Stimulated activated naive CD8-positive, alpha-beta T cell treated with anti-CD3 and anti-CD28 coated beads, Interleukin-15, Interleukin-2, amounts not matched to agents 100 U/mL and 50 U/mL, for 24 hours (primary cell): Measurements from ENCODE around the gene HDHD5.
A peak's percentile ranks its signal among the peaks of the same experiment; 100 is the strongest.

Source experiments
- ATAC-seq: fragments of 150-1000 bp; cut with Tn5 transposase; one replicate; pipeline ENCODE4 v1.10.0; 2021
- DNase-seq: peaks from one replicate; pipeline ENCODE4 v3.0.0; 2021

The HDHD5 gene

GRCh38 chr22:17120281-17120680, 38.8 kb downstream of the HDHD5 start:
- DNase-seq, result peak; percentile 70
- peak; percentile 48 for ATAC-seq

DNA sequence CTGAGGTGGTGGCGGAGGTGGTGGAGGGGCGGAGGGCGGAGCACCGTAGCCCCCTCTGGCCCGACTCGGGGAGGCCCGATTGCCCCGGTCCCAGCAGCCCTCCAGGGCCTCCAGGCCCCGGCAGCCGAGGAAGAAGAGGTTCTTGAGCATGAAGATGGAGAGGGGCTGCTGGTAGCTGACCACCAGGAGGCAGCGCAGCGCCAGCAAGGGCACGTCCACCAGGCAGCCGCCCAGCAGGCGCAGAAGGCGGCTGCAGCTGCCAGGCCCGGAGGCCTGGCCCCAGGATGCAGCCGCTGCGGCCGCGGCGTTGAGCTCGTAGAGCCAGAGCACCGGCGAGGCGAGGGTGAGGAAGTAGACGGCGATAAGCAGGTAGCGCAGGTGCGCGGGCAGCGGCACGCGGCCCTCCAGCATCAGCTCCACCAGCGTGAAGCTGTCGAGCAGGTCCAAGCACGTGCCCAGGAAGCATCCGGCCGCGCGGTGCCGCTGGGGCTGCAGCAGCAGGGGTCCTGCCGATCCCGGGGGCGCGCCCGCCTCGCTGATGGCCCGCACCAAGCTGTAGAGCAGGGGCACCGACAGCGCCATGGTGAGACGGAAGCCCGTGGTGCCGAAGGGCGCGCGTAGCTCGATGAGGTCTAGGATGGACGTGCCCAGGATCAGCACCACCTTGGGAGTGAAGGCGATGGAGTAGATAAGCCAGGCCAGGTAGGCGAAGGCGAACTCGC, 39.4 kb downstream of the HDHD5 start:
- peak; percentile 40 for DNase-seq
- no peak for ATAC-seq

GRCh38 chr22:17118342-17118741, 40.7 kb downstream of the HDHD5 start:
- ATAC-seq (no peak), DNase-seq (no peak)

GRCh38 chr22:17117890-17118289, 41.2 kb downstream of the HDHD5 start:
- ATAC-seq, result no peak

DNA sequence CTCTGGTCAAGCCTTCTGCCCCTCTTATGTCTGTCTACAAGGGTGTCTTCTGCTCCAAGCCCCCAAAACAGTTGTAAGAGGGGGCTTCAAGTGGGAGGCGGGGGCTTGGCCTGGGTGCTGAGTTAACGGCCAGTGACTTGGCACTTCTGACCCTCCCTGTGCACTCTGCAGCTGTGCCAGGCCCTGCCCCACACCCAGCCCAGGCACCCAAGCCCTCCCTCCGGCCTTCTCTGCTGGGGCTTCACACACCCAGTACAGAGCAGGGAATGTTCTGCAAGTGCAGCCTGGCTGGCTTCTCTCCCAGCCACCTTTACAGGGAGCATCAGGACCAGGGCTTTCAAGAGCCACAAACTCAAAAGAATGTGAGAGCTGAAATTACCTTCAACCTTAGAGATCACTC, 41.7 kb downstream of the HDHD5 start:
- DNase-seq, result no peak
- no peak for ATAC-seq

More at GRCh38 chr22:17117890-17118289, 41.2 kb downstream of the HDHD5 start:
- no peak for DNase-seq

DNA sequence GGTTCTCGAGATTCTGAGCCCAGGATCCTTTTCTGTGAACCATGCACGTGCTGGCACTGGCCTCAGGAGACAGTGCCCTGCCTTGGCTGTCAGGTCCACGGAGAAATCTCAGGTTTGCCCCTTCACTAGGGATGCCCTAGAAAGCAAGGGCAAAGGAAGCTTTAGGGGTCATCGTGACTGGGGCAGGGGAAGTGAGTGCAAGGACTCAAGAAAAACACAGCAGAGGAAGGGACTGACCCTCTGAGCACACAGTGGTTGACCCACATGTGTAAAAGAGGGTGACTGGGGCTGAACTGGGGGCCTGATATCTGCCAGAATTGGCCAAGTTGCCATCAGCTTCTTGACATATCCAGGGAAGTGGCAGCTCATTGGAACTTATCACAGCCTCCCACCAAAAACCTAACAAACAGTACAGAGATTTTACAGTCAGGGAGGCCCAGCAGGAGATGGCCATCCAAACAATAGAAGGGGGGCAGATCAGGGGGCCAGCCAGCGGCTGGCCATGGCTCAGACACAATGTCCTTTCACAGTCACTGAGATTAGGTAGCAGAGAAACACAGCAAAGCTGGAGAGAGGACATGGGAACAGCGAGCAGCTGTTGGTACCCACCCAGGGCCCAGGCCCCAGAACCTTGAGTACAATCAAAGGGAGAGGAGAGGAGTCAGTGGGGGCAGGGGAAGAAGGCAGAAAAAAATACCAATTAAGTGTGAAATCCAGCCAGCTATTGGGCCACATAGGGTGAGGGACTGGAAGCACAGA, 42.3 kb downstream of the HDHD5 start:
- DNase-seq (no peak), ATAC-seq (no peak)

- DNase-seq (no peak), ATAC-seq (no peak)
Measured at GRCh38 chr22:17115945-17116565, 43.0 kb downstream of the HDHD5 start.

DNA sequence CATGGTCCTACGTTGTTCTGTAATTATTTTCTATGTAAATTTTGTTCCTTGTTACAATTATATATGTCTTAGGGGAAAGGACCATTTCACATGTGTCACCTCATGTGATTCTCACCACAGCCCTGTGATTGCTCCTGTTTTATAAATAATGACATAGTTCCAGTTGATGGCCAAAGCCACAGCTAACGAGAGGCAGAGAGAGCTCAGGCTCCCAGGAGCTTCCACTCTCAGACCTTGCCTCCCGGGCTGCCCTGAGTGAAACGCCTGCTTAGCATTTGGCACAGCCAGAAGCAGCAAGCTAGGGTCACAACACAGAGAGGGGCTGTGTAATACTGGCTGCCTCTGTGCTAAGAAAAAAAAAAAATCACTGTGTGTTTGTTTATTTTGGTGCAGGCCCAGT, 43.8 kb downstream of the HDHD5 start:
- DNase-seq (no peak), ATAC-seq (no peak)

GRCh38 chr22:17114898-17115235, 44.2 kb downstream of the HDHD5 start:
- ATAC-seq, result no peak
- no peak for DNase-seq

- ATAC-seq (no peak), DNase-seq (no peak)
Measured at GRCh38 chr22:17114173-17114897, 44.7 kb downstream of the HDHD5 start.

GRCh38 chr22:17113600-17113999, 45.5 kb downstream of the HDHD5 start:
- DNase-seq, result no peak
- no peak for ATAC-seq

- ATAC-seq (no peak), DNase-seq (no peak)
Measured at GRCh38 chr22:17112491-17113042, 46.5 kb downstream of the HDHD5 start.

- ATAC-seq (no peak), DNase-seq (no peak)
Measured at GRCh38 chr22:17110791-17111550, 48.1 kb downstream of the HDHD5 start.

- ATAC-seq, result no peak
- no peak for DNase-seq
Measured at GRCh38 chr22:17109976-17110375, 49.1 kb downstream of the HDHD5 start.

- no peak for ATAC-seq
- DNase-seq, result no peak
Measured at GRCh38 chr22:17109113-17109865, 49.8 kb downstream of the HDHD5 start.

GRCh38 chr22:17108256-17109112, 50.6 kb downstream of the HDHD5 start:
- DNase-seq (no peak), ATAC-seq (no peak)

DNA sequence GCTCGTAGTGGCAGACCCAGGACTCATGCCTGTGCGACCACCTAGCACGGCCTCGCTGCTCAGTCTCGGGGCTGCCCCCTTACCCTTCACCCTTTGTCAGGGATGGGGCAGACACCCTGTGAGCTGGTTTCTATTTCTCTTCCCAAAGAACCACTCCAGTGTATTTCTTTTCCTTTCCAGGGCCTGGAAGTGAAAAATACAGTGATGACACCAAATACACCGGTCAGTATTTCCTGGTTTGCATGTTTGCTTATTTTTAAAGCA, 51.6 kb downstream of the HDHD5 start:
- no peak for ATAC-seq
- no peak for DNase-seq

GRCh38 chr22:17106785-17107546, 52.1 kb downstream of the HDHD5 start:
- DNase-seq (peak; percentile 42), ATAC-seq (peak; percentile 64)

DNA sequence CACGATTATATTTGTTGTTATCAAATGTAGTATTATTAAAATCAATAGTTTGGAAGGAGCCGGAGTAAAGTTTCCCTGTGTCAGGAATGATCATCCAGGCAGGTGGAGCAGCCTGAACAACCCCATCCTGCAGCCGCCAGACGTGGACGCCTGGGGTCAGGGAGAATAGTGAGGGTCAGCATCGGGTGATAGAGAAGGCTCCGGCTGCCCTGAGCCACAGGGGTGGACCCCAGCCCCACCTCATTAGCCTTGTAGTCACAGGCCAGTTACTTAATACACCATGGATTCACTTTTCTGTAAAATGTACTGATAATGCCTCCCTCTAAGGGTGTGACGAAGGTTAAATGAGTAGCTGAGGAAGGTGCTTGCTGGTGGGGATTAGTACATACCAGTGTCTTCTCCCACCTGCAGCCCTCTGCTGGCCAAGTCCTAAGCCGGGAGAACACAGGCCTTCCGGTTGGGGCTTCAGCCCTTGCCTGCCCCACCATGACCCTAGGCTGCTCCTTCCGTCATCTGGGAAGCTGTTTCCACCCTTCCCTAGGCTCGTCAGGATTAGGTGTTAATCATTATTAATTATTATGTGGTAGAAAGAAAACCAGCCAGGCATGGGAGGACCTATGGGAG, 52.8 kb downstream of the HDHD5 start:
- DNase-seq (no peak), ATAC-seq (peak; percentile 34)
